ENCODE measurements around the gene SIGLEC11. TPM values are rescaled to one million over a fixed set of nuclear protein-coding genes. Genes with fewer than 3 reads are reported as not detected.
A peak's percentile ranks its signal among the peaks of the same experiment; 100 is the strongest.

SIGLEC11 gene
- total and polyA plus RNA-seq, 2 of the 13 experiments (the other 11 are each of a cell fraction or from before 2014, with no cell fraction given) = not detected

DNA sequence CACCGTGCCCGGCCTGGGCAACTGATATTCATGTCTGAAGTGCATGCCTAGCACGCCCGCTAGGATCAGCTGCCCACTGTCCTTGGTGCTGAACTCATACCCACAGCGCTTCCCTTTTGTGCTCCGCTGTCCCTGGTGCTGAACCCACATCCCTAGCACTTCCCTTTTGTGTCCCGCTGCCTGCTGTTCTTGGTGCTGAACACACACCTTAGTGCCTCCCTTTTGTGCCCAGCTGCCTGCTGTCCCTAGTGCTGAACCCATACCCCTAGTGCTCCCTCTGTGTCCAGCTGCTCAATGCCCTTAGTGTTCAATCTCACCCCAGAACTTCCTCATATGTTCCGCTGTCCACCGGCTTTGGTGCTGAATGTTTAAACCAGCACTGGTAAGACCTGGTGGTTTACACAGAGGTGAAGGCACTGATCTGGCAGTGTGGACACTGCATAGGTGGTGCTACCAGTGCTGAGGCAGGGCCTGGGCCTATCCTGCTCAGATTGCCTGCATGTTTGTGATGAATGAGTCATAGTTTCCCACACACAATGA lies 26.3 kb upstream of the SIGLEC11 start (continued):
- TF ChIP-seq, protein P1, sequence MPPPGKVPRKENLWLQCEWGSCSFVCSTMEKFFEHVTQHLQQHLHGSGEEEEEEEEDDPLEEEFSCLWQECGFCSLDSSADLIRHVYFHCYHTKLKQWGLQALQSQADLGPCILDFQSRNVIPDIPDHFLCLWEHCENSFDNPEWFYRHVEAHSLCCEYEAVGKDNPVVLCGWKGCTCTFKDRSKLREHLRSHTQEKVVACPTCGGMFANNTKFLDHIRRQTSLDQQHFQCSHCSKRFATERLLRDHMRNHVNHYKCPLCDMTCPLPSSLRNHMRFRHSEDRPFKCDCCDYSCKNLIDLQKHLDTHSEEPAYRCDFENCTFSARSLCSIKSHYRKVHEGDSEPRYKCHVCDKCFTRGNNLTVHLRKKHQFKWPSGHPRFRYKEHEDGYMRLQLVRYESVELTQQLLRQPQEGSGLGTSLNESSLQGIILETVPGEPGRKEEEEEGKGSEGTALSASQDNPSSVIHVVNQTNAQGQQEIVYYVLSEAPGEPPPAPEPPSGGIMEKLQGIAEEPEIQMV (CRISPR knock-in tag; IDR thresholded peaks at IDR 0.05; ENCODE audit: low read depth) = peak; percentile 99
- peak; percentile 100 for TF ChIP-seq ZNF589 (CRISPR knock-in tag; conservative IDR thresholded peaks at IDR 0.05)
- TF ChIP-seq, protein P2, sequence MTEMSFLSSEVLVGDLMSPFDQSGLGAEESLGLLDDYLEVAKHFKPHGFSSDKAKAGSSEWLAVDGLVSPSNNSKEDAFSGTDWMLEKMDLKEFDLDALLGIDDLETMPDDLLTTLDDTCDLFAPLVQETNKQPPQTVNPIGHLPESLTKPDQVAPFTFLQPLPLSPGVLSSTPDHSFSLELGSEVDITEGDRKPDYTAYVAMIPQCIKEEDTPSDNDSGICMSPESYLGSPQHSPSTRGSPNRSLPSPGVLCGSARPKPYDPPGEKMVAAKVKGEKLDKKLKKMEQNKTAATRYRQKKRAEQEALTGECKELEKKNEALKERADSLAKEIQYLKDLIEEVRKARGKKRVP (CRISPR knock-in tag; IDR thresholded peaks at IDR 0.05) = peak in 1 of 2 experiments; percentile 90; a peak in 2 of 4 replicates
- TF ChIP-seq, protein P3, sequence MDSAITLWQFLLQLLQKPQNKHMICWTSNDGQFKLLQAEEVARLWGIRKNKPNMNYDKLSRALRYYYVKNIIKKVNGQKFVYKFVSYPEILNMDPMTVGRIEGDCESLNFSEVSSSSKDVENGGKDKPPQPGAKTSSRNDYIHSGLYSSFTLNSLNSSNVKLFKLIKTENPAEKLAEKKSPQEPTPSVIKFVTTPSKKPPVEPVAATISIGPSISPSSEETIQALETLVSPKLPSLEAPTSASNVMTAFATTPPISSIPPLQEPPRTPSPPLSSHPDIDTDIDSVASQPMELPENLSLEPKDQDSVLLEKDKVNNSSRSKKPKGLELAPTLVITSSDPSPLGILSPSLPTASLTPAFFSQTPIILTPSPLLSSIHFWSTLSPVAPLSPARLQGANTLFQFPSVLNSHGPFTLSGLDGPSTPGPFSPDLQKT (CRISPR knock-in tag; IDR thresholded peaks at IDR 0.05; ENCODE audit: borderline replicate concordance) = peak; percentile 98; the same call in 1 of the 2 replicates
- TF ChIP-seq ZFP1 (CRISPR knock-in tag; IDR thresholded peaks at IDR 0.05) = peak; percentile 99
- TF ChIP-seq, protein P4, sequence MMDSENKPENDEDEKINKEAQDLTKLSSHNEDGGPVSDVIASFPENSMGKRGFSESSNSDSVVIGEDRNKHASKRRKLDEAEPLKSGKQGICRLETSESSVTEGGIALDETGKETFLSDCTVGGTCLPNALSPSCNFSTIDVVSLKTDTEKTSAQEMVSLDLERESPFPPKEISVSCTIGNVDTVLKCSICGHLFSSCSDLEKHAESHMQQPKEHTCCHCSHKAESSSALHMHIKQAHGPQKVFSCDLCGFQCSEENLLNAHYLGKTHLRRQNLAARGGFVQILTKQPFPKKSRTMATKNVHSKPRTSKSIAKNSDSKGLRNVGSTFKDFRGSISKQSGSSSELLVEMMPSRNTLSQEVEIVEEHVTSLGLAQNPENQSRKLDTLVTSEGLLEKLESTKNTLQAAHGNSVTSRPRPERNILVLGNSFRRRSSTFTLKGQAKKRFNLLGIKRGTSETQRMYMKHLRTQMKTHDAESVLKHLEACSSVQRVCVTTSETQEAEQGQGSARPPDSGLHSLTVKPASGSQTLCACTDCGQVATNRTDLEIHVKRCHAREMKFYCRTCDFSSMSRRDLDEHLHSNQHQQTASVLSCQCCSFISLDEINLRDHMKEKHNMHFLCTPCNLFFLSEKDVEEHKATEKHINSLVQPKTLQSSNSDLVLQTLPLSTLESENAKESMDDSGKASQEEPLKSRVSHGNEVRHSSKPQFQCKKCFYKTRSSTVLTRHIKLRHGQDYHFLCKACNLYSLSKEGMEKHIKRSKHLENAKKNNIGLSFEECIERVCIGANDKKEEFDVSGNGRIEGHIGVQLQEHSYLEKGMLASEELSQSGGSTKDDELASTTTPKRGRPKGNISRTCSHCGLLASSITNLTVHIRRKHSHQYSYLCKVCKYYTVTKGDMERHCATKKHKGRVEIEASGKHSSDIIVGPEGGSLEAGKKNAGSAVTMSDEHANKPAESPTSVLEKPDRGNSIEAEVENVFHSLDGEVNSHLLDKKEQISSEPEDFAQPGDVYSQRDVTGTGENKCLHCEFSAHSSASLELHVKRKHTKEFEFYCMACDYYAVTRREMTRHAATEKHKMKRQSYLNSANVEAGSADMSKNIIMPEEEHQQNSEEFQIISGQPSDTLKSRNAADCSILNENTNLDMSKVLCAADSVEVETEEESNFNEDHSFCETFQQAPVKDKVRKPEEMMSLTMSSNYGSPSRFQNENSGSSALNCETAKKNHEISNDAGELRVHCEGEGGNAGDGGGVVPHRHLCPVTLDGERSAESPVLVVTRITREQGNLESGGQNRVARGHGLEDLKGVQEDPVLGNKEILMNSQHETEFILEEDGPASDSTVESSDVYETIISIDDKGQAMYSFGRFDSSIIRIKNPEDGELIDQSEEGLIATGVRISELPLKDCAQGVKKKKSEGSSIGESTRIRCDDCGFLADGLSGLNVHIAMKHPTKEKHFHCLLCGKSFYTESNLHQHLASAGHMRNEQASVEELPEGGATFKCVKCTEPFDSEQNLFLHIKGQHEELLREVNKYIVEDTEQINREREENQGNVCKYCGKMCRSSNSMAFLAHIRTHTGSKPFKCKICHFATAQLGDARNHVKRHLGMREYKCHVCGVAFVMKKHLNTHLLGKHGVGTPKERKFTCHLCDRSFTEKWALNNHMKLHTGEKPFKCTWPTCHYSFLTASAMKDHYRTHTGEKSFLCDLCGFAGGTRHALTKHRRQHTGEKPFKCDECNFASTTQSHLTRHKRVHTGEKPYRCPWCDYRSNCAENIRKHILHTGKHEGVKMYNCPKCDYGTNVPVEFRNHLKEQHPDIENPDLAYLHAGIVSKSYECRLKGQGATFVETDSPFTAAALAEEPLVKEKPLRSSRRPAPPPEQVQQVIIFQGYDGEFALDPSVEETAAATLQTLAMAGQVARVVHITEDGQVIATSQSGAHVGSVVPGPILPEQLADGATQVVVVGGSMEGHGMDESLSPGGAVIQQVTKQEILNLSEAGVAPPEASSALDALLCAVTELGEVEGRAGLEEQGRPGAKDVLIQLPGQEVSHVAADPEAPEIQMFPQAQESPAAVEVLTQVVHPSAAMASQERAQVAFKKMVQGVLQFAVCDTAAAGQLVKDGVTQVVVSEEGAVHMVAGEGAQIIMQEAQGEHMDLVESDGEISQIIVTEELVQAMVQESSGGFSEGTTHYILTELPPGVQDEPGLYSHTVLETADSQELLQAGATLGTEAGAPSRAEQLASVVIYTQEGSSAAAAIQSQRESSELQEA (CRISPR knock-in tag; IDR thresholded peaks at IDR 0.05; ENCODE audit: not compliant biosample characterization) = peak; percentile 100
- TF ChIP-seq, protein P5, sequence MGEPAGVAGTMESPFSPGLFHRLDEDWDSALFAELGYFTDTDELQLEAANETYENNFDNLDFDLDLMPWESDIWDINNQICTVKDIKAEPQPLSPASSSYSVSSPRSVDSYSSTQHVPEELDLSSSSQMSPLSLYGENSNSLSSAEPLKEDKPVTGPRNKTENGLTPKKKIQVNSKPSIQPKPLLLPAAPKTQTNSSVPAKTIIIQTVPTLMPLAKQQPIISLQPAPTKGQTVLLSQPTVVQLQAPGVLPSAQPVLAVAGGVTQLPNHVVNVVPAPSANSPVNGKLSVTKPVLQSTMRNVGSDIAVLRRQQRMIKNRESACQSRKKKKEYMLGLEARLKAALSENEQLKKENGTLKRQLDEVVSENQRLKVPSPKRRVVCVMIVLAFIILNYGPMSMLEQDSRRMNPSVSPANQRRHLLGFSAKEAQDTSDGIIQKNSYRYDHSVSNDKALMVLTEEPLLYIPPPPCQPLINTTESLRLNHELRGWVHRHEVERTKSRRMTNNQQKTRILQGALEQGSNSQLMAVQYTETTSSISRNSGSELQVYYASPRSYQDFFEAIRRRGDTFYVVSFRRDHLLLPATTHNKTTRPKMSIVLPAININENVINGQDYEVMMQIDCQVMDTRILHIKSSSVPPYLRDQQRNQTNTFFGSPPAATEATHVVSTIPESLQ (CRISPR knock-in tag; conservative IDR thresholded peaks at IDR 0.05) = peak; percentile 100
- TF ChIP-seq POGZ (CRISPR knock-in tag; IDR thresholded peaks at IDR 0.05) = peak; percentile 54; the same call in 1 of the 2 replicates
- TF ChIP-seq ZNF256 (CRISPR knock-in tag; conservative IDR thresholded peaks at IDR 0.05) = peak; percentile 100
- peak; percentile 76 for TF ChIP-seq PHF8 (CRISPR knock-in tag; IDR thresholded peaks at IDR 0.05)
- TF ChIP-seq RFXAP (CRISPR knock-in tag; IDR thresholded peaks at IDR 0.05; ENCODE audit: borderline replicate concordance) = peak; percentile 98
- TF ChIP-seq, protein P6, sequence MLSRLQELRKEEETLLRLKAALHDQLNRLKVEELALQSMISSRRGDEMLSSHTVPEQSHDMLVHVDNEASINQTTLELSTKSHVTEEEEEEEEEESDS (CRISPR knock-in tag; IDR thresholded peaks at IDR 0.05; ENCODE audit: borderline replicate concordance) = peak; percentile 99
- peak; percentile 100 for TF ChIP-seq RARG (CRISPR knock-in tag; IDR thresholded peaks at IDR 0.05; ENCODE audit: low read depth)
